MM.1S (cell line): ENCODE data around the gene EVA1B.

Source experiments
- CTCF ChIP-seq: fragments of 300-600 bp; sonication (generic); IDR thresholded peaks from 2 replicates; pipeline ENCODE4 v1.5.1; 2016; ENCODE audit warnings: antibody characterized with exemption, low read length, mixed read lengths
- EZH2 ChIP-seq: fragments of 300-600 bp; sonication (generic); optimal IDR thresholded peaks from 2 replicates; pipeline ENCODE3; 2017; ENCODE audit warnings: low read depth, mild to moderate bottlenecking, antibody characterized with exemption, low read length, mixed read lengths
- EZH2phosphoT487 ChIP-seq: fragments of 300-600 bp; sonication (generic); IDR thresholded peaks from 2 replicates; pipeline ENCODE4 v1.6.1; 2018; ENCODE audit warnings: antibody characterized with exemption, low read length

GRCh38 chr1:36354486-36354885, 31.0 kb upstream of the EVA1B start:
- TF ChIP-seq CTCF = no peak
- no peak for TF ChIP-seq EZH2
- TF ChIP-seq EZH2phosphoT487 = no peak
